Glomerular visceral epithelial cell (primary cell): Measurements from ENCODE around the gene GNS.
"Not testable (repeated sequence)": the region's sequence is repeated elsewhere in the genome, so short reads cannot be mapped to it uniquely, and the experiment has no call there.

Experiments
- DNase-seq: peaks from one replicate; pipeline ENCODE4 v3.0.0-alpha.2; 2016; ENCODE audit errors: extremely low spot score

GNS gene

DNA sequence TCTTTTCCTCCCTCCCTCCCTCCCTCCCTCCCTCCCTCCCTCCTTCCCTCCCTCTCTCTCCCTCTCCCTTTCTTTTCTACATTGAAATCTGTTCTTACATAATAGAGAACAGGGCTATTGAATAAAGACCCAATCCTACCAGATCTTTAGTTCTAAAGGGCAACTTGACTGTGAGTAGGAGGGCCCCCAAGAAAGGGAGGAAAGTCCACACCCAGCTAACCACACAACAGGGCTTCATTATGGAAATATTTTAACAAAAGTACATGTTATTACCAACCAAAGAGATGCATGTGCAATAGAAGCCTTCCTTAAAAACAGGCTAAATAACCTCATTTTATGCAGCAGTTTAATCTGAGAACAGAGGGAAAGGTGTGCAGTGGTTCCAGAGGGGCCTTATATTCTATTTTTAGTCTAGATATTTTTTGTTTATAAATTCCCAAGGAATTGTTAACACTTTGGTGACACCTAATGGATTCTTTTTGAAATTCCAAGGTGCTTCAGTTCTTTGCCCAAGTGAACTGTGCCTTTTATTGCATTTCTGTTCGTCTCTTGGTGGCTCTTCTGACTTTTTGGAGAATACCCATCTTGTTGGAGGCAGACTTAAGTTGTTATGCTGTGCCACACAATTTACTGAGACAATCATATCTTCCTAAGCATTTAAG lies 63.0 kb downstream of the GNS start:
- DNase-seq, result peak; percentile 30

- no peak for DNase-seq
Measured at GRCh38 chr12:64695550-64695949, 63.7 kb downstream of the GNS start.

DNA sequence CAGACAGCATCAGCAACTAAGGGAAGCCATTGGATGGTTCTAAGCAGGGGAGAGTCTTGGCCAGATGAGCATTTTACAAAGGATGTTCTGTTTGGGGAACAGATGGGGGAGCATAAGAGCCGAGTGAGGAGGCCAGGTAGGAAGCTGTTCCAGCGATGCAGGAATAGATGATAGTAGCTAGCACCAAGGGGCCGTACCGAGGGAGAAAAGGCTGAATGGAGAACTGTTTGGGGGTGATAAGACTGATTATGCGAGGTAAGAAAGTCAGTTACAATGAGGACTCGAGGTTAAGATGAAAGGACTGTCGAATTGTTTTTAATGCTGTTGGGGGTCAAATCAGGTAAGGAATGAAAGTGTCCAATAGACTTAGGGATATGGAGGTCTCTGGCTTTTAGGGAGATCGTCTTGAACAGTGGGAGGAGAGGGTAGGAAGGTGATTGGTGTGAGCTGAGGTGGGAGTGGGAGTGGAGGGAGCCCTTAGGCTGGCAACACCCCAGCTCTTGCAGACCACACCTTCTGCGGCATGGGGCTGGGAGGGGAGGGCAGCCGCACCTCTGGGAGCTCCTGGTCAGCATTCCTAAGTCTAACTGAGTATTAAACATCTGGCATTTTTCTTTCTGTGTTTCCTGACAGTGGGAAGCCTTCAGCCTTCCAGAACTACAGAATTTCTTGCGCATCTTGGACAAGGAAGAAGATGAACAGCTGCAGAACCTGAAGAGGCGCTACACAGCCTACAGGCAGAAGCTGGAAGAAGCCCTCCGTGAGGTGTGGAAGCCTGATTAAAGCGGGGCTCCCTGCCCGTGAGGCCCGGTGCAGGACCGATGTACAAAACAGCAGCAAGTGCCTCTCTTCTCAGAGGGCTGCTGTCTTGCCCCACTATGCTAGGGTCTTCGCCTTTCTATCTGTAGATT lies 64.8 kb downstream of the GNS start:
- DNase-seq, result no peak

- DNase-seq, result no peak
Measured at GRCh38 chr12:64691795-64692583, 67.2 kb downstream of the GNS start.

GRCh38 chr12:64691227-64691794 lies 67.9 kb downstream of the GNS start:
- DNase-seq, result no peak

GRCh38 chr12:64690236-64690635 lies 69.0 kb downstream of the GNS start:
- not testable (repeated sequence) for DNase-seq

DNA sequence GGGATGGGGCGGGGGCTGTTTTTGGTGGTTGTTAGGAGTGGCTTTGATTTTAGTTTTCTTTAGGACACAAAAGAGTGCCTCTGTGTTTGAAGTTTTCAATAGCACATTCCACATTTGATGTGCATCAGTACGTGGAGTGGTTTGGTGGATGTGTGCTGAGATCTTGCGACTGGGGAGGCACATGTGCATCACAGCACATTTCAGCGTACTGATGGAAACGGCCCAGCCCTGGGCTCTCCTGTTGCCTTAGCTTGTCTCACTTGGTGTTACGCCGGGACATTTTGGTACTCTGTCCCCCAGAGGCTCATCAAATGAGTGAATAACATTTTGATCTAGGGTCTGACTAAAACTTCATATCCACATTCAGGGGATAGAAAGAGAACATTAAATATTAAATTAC lies 70.5 kb downstream of the GNS start:
- no peak for DNase-seq

DNA sequence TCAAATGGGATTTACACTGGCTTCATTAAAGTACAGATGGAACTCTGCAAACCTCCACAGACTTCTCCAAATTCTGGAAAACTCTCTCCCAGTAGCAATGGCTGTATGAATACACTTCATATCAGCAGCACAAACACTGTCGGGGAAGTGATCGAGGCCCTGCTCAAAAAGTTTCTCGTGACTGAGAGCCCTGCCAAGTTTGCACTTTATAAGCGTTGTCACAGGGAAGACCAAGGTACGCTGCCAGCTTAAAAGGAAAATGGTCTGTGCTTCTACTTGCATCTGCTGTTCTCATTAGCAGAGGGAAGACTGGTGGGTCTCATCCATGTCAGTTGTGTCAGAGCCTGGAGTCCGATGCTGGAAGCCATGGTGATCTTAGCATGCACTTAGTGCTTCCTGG lies 71.0 kb downstream of the GNS start:
- DNase-seq, result no peak

DNA sequence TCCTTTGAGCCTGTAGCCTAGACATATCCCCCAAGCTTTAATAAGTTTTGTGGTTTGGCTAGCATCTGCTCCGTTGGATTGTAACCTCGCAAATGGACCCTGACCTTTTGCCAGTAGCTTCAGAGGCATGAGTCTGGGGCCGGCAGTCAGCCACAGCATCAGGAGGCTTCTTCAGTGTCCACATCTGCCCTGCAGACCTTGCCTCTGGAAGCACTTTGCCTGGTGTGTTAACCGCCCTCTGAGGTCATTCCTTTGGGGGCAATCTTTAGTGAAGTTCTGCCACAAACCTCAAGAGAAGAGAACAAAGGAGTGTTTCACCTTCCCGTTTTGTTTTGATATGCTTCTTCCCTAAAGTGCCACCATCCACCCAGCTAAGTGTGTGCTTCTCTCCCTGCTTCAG lies 71.4 kb downstream of the GNS start:
- DNase-seq, result peak; percentile 8

DNA sequence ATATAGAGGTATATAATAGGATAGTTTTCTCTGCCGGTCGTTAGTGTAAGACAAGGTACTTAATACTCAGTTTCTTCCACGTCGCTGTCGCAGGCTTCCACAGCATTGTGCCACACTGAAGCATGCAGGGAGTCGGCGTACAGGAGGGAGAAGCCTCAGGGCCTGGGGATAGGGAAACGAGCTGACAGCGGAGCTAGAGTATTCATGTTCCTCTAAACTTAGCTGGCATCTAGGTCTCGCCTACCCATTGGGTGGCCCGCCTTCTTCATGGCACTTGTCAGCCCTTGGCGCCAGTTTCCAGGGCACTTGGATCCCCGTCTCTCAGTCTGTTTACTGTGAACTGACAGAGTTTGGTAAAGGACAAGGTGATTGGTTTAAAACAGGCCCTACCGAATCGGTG lies 73.6 kb downstream of the GNS start:
- no peak for DNase-seq

DNA sequence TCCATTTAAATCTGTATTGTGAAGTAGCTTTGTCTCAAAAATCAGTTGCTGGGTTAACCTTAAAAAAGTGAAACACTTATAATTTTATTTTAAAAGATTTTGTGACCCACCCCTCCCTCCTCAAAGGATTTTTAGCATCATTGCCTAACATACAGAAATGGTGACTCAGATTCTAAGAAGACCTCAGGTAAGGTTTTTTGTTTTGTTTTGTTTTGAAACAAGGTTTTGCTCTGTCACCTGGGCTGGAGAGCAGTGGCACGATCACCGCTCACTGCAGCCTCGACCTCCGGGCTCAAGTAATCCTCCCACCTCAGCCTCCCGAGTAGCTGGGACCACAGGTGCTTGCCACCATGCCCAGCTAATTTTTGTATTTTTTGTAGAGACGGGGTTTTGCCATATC lies 74.2 kb downstream of the GNS start:
- no peak for DNase-seq

- DNase-seq, result no peak
Measured at GRCh38 chr12:64683816-64684543, 75.2 kb downstream of the GNS start.

DNA sequence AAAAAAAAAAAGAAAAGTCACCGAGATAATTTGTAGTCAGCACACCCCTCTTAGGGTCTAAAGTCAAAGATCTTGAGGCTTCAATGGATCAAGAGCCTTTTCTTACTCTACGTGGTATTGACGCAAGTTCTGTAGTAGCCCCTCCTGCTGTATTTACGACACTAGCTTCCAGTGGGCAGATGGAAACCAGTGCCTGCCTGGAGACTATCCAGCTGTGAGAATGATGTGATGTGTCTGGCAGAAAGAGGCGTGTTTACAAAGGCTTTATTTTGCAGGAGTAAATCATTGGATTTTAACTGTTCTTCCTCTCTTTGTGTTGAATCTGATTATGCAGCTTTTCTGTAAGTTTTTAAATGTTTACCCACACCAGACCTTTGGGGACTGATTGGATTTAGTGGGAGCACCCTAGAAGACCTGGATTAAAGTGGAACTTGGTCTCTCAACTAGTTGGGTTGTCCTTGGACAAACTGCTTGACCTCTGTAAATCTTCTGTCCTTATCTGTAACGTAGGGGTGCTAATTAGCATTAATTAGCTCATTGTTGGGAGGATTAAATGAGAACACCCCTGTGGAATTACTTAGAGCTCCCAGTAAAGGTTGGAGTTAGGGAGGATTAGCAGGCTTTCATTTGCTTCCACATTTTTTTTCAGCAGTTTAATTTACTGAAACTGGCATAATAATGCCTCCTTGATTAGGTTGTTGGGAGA lies 76.5 kb downstream of the GNS start:
- DNase-seq, result no peak

DNA sequence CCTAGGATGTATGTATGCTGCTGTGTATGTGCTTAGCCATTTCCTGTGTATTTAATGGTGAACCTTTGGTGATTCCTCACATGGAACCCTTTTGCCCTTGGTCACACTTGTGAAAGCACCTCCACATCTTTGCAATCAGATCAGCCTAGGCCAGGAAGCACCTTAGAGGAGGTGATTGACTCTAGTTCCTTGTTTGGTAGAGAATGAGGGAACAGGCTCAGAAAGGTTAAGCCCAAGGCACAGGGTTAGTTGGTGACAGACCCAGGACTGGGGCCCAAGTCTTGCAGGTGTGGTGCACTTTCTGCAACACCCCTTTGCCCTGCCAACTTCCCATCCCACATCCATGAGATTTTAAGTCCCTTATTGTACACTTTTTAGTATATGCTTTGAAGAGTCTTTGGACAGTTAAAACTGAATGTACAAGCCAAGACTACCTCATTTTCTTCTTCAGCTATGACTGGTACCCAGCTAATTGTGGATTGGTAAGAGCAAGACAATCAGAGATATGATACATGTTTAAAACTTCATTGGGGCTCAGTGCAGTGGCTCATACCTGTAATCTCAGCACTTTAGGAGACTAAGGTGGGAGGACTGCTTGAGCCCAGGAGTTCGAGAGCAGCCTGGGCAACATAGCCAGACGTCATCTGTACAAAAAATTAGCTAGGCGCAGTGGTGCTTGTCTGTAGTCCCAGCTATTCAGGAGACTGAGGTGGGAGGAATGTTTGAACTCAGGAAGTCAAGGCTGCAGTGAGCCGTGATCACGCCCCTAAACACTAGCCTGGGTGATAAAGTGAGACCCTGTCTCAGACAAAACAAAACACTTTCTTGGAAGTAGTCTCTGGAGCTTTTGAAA lies 77.8 kb downstream of the GNS start:
- DNase-seq, result no peak

DNA sequence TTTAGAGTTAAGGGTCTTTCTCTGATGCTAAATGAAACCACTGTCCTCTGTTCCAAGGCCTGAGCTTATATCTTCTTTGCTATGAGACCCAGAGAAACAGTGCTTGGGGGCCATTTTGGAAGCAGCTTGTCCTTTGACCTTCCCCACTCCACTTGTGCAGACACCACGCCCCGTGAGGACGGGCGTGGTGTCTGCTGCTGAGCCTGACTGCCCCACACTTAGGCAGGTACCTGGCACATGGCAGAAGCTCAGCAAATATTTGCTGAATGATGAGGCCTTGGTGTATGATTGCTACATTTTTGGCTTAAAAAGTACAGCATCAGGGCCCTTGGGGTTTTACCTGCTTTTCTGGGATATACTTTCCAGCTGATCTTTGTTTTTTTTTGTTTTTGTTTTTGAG lies 79.0 kb downstream of the GNS start:
- peak; percentile 28 for DNase-seq

DNA sequence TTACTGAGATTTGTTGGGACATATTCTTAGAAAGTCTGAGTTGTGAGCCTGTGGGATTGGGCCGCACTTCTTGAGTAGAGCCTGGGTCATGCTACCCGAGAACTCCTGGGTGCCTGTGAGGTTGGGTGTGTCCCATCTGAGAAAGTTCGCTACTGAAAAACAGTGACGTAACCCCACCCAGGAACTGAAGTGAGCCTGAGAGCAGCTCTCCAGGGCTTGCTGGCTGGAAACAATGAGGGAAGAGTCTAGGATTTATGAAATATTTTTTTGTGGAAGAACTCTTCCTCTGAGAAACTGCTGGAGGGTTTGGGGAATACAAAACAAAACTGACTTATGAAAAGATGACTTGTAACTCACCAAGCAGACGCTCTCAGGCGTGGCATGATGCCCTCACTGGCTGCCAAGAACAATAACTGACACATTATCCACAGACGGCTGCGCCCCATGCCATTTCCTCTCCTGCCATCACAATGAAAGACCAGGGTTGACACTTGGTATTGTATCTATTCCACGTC lies 79.7 kb downstream of the GNS start:
- peak; percentile 85 for DNase-seq

DNA sequence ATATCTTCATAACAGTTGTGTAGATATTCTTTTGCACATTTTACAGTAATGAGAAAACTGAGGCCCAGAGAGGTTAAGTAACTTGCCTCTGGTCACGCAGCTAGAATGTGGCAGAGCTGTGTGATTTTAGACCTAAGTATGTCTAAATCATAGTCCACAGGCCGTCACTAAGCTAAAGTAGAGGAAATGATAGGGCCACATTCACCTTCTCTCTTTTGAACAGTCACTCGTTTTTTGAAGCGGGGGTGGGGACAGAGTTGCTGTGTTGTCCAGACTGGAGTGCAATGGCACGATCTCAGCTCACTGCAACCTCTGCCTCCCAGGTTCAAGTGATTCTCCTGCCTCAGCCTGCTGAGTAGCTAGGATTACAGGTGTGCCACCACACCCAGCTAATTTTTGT lies 80.4 kb downstream of the GNS start:
- no peak for DNase-seq

DNA sequence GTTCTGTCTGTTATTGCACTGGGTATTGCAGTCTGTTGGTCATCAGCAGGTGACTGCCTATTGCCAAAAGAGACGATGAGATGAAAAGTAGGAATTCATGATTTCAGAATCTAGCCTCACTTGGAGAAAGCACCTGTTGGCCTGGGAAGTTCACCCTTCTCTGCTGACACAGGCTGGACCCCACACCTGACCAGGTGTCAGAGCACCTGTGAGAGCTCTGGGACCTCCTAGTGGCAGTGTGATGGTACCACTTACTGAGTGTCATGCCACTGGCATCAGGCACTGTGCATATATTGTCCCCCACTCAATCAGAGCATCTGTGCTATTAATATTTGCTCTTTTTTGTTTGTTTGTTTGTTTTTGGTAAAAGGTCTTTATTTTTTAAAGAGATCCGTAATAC lies 81.0 kb downstream of the GNS start:
- no peak for DNase-seq

- peak; percentile 46 for DNase-seq
Measured at GRCh38 chr12:64675795-64676194, 83.4 kb downstream of the GNS start.
